Body of pancreas (tissue), 4 donors: ENCODE data around the gene MYO7B. TPM values are rescaled to one million over a fixed set of nuclear protein-coding genes. Genes with fewer than 3 reads are reported as not detected.
A peak's percentile ranks its signal among the peaks of the same experiment; 100 is the strongest.

Experiments used
- ATAC-seq: fragments of 150-250 bp; one replicate; pipeline ENCODE4 v1.9.1; 2016
- DNase-seq, 4 donors: peaks; one replicate each; pipeline ENCODE4 v3.0.0-alpha.2; 2019
- H3K27ac ChIP-seq, 4 donors: fragments of 200-600 bp; sonication (generic); 1 replicate in 3 of 4; 2 replicates in 1 of 4; pipeline versions ENCODE4 v1.5.1 to v1.6.1; 2016 to 2019; ENCODE audit warnings: mild to moderate bottlenecking in 1 of 4, mixed read lengths in 1 of 4, moderate library complexity in 1 of 4
- H3K27me3 ChIP-seq, 2 donors: fragments of 200-600 bp; sonication (generic); one replicate each; pipeline ENCODE4 v1.6.0; 2016; ENCODE audit warnings: mild to moderate bottlenecking in 1 of 2
- H3K36me3 ChIP-seq, 2 donors: fragments of 200-600 bp; sonication (generic); replicated peaks in 1 of 2; 2 replicates each; pipeline ENCODE4 v1.5.1; 2016; ENCODE audit warnings: low read depth in 2 of 2; ENCODE audit not compliant: insufficient read depth in 1 of 2
- H3K4me1 ChIP-seq: fragments of 200-600 bp; sonication (generic); one replicate; pipeline ENCODE4 v1.6.0; 2016
- H3K4me3 ChIP-seq, 2 donors: fragments of 200-600 bp; sonication (generic); 1 replicate in 1 of 2; 2 replicates in 1 of 2; pipeline ENCODE4 v1.5.1; 2016 to 2019
- H3K9me3 ChIP-seq, 3 donors: fragments of 200-600 bp; sonication (generic); 1 replicate in 2 of 3; 2 replicates in 1 of 3; pipeline ENCODE4 v1.5.1; 2016
- POLR2A ChIP-seq, 3 donors: fragments of 450-650 bp; IDR thresholded peaks; one replicate each; pipeline ENCODE4 v1.6.1; 2016; ENCODE audit warnings: antibody characterized with exemption in 3 of 3, mild to moderate bottlenecking in 2 of 3
- WGBS, 2 donors: methylation state at CpG; one replicate each; pipeline ENCODE4 v1.1.5; 2017; 5-methylcytosine and 5-hydroxymethylcytosine counted together
- intact Hi-C: fragments of 100-400 bp; cut with DNase I; formaldehyde crosslinking; loops from one replicate; pipeline ENCODE4 v1.15.1; 2023
- total RNA-seq, 2 donors: library from RNA; depleted of rRNA; stranded (reverse); fragments of >200 nt; gene quantifications; one replicate each; pipeline ENCODE4 v1.1.0, GENCODE V29; 2016
- TF ChIP-seq, protein P1 (sequence below), 7 experiments: fragments of 450-650 bp in 4 of 7; fragments of 200-600 bp in 3 of 7; sonication (generic) in 3 of 7; IDR thresholded peaks; one replicate each; pipeline ENCODE4 v1.5.1; 2016 to 2019; ENCODE audit warnings: antibody characterized with exemption in 7 of 7

MYO7B gene
- total RNA-seq, 2 donors from 2014 or later: 0.33 to 1.8 TPM

DNA sequence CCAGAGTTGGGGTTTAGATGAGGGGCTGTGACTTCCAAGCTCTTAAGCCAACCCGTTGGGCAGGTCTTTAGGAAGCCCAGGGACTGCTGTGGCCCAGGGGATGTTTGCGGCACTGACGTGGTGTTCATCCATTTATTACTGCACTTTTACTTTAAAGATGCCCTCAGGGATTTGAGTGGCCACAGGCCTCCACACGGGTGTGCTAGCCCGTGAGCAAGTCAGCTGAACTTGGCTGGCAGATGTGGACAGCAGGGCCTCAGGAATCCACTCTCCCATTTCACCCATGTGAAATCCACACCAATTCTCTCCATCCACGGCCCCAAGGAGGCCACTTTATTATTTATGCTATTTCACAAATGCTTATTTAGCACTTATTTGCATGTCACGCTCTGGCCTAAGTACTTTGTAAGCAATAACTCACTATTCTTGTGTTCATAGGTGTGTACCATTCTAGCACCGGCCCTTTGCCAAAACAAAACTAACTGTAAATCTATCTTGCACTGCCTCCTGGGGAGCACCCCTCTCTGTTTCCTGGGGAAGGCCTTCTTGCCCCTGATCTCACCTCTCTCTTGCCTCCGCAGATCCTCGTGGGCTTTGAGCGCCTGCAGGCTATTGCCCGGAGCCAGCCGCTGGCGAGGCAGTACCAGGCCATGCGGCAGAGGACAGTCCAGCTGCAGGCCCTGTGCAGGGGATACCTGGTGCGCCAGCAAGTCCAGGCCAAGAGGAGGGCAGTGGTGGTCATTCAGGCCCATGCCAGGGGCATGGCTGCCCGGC is 71.3 kb downstream of the MYO7B start:
- Histone ChIP-seq H3K4me3 (no peak overlapping the region), H3K9me3 (peaks cover 0 to 11% (median 0%) of the 10 kb centered on the region in 3 donors), H3K27me3 (no peaks in the 10 kb centered on the region), H3K4me1 (no peaks in the 10 kb centered on the region), H3K36me3 (no peaks in the 10 kb centered on the region), H3K27ac (no peak overlapping the region)
- DNase-seq: peak in 1 of 4 donors; percentile 3
- 81 to 84% methylated on average over 13 to 14 of the region's 17 CpGs for WGBS, 2 donors
- TF ChIP-seq POLR2A (IDR thresholded peaks at IDR 0.05): no peak
- TF ChIP-seq, protein P1, sequence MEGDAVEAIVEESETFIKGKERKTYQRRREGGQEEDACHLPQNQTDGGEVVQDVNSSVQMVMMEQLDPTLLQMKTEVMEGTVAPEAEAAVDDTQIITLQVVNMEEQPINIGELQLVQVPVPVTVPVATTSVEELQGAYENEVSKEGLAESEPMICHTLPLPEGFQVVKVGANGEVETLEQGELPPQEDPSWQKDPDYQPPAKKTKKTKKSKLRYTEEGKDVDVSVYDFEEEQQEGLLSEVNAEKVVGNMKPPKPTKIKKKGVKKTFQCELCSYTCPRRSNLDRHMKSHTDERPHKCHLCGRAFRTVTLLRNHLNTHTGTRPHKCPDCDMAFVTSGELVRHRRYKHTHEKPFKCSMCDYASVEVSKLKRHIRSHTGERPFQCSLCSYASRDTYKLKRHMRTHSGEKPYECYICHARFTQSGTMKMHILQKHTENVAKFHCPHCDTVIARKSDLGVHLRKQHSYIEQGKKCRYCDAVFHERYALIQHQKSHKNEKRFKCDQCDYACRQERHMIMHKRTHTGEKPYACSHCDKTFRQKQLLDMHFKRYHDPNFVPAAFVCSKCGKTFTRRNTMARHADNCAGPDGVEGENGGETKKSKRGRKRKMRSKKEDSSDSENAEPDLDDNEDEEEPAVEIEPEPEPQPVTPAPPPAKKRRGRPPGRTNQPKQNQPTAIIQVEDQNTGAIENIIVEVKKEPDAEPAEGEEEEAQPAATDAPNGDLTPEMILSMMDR (IDR thresholded peaks at IDR 0.05): no peak
- intact Hi-C loops: no loop called here
- ATAC-seq: no peak

DNA sequence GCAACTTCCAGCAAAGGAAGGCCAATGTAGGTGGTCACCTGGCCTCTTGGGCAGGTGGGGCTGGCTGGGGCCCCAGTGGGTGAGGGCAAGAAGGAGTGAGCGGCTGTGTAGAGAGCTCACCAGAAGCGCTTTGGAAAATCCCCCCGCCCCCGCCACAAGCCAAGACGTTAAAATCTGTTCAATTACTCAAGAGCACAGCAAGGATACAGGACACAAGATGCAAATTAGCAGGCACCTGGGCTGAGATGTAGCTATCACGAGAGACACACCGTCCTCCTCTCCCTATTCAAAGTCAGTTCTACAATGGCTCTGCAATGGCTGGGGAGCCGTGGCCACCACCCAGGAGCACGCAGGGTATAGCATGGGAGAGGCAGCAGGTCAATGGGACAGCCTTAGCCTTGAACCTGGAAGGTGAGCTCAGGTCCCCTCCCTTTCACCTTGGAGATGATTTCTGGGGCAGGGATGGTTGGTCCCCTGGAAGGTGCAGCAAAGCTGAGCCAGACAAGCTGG is 72.0 kb downstream of the MYO7B start:
- Histone ChIP-seq H3K36me3 (no peaks in the 10 kb centered on the region), H3K9me3 (peaks cover 0 to 15% (median 0%) of the 10 kb centered on the region in 3 donors), H3K27me3 (no peaks in the 10 kb centered on the region), H3K4me1 (no peaks in the 10 kb centered on the region), H3K27ac (no peak overlapping the region), H3K4me3 (no peak overlapping the region)
- TF ChIP-seq POLR2A (IDR thresholded peaks at IDR 0.05): no peak
- TF ChIP-seq, protein P1 (IDR thresholded peaks at IDR 0.05): no peak
- WGBS, 2 donors: 81 to 88% methylated on average over 9 of the region's 9 CpGs
- intact Hi-C loops: no loop called here
- peak in 1 of 4 donors; percentile 1 for DNase-seq
- ATAC-seq: no peak

DNA sequence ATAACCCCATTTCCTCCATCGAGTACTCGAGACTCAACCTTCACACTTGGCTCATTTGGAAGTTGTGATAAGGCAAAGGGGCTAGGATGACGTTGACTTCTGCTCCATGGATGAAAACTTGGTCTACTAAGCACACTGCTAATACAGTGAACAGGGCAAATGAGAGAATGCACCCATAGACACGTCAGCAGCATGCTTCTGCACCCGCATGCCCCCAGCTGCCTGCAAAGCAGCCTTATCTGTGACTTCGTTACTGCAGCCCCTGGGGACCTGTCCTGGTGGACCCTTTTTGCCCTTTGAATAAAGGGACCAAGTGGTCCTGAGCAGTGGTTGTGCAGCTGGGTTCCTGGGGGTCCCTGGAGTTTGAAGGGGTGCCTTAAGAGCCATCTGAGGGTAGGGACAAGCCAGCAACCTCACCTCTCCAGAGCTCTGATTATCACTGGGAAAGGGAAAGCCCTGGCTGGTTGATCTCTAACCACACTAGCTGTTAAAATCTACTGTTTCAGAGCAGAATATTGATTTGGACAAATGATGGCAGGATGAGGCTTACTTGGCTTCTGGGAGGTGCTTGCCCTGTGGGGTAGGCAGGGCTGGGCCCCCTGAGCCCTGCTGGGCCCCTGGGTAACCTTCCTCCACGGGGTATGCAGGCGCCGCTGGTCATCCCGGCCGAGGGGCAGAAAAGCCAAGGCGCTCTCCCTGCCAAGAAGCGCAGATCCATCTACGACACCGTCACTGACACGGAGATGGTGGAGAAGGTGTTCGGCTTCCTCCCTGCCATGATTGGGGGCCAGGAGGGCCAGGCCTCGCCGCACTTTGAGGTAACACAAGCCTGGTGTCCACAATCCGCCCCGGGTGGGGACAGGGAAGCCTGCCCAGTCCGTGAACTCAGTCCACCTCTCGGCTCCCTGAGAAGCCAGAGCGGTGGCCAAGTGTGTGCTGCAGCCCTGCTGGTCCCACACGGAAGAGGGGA is 72.9 kb downstream of the MYO7B start:
- DNase-seq: no peak
- no peak for TF ChIP-seq POLR2A (IDR thresholded peaks at IDR 0.05)
- TF ChIP-seq, protein P1 (IDR thresholded peaks at IDR 0.05): no peak
- no peak overlapping the region for H3K4me3 ChIP-seq
- no peaks in the 10 kb centered on the region for H3K4me1 ChIP-seq
- no peak for ATAC-seq
- H3K36me3 ChIP-seq: no peaks in the 10 kb centered on the region
- peaks cover 0 to 15% (median 0%) of the 10 kb centered on the region in 3 donors for H3K9me3 ChIP-seq
- no peaks in the 10 kb centered on the region for H3K27me3 ChIP-seq
- intact Hi-C loops: no loop called here
- WGBS, 2 donors: 69 to 71% methylated on average over 8 to 25 of the region's 25 CpGs
- no peak overlapping the region for H3K27ac ChIP-seq

DNA sequence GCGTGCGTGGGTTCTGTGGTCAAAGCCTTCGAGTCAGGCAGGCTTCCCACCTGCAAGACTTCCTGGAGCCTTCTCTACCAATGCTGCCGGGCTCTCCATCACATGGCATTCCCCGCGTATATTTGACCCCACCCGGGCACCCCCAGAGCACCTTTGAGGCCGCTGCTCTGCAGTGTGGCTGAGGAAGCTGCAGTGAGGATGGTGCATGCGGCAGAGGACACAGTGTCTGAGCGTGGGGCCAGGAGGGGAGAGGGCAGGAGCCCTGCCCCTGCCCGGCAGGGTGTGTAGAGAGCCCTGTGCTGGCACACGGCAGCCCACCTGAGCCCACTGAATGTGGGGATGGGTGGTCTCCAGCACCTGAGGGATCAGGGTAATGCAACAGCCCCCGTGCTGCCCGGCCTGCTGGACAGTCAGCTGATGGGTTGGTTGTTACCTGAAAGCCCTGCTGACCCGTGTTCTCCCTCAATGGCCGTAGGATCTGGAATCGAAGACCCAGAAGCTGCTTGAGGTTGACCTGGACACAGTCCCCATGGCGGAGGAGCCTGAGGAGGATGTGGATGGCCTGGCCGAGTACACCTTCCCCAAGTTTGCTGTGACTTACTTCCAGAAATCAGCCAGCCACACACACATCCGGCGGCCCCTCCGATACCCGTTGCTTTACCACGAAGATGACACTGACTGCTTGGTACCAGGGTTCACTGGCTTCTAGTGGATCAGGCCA is 73.7 kb downstream of the MYO7B start:
- peaks cover 0 to 15% (median 0%) of the 10 kb centered on the region in 3 donors for H3K9me3 ChIP-seq
- WGBS, 2 donors: 67 to 81% methylated on average over 1 to 24 of the region's 24 CpGs
- no peak for TF ChIP-seq POLR2A (IDR thresholded peaks at IDR 0.05)
- TF ChIP-seq, protein P1 (IDR thresholded peaks at IDR 0.05): no peak

More for the DNA sequence above, 73.7 kb downstream of the MYO7B start:
- H3K4me3 ChIP-seq: no peak overlapping the region
- H3K27ac ChIP-seq: no peak overlapping the region
- no peaks in the 10 kb centered on the region for H3K4me1 ChIP-seq
- H3K36me3 ChIP-seq: no peaks in the 10 kb centered on the region
- H3K27me3 ChIP-seq: no peaks in the 10 kb centered on the region
- no peak for ATAC-seq
- intact Hi-C loops: no loop called here
- peak in 1 of 4 donors; percentile 8 for DNase-seq
